ENCODE data around the gene UPF1.

DNA sequence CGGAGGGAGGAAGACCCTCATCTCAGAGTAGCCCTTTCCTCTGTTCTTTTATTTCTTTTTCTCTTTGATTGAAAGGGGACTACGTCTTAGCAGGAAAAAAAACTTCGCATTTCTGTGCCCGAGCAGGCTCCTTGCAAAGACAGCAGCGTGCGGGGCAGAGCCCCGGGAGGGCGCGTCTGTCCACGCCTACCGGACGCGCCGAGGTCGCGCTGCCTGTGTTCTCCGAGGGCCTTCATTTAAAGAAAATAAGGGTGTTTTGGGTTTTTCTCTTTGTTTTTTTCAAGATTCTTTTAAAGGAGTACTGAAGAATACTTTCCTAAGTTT lies 35.0 kb downstream of the UPF1 start:
- TF ChIP-seq POLR2A (IDR thresholded peaks at IDR 0.05) = no peak
- TF ChIP-seq, protein P1, sequence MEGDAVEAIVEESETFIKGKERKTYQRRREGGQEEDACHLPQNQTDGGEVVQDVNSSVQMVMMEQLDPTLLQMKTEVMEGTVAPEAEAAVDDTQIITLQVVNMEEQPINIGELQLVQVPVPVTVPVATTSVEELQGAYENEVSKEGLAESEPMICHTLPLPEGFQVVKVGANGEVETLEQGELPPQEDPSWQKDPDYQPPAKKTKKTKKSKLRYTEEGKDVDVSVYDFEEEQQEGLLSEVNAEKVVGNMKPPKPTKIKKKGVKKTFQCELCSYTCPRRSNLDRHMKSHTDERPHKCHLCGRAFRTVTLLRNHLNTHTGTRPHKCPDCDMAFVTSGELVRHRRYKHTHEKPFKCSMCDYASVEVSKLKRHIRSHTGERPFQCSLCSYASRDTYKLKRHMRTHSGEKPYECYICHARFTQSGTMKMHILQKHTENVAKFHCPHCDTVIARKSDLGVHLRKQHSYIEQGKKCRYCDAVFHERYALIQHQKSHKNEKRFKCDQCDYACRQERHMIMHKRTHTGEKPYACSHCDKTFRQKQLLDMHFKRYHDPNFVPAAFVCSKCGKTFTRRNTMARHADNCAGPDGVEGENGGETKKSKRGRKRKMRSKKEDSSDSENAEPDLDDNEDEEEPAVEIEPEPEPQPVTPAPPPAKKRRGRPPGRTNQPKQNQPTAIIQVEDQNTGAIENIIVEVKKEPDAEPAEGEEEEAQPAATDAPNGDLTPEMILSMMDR (IDR thresholded peaks at IDR 0.05) = no peak
- no peak for TF ChIP-seq POLR2AphosphoS5 (IDR thresholded peaks at IDR 0.05)
